GM18507 (cell line): ENCODE measurements around the gene AMFR.
"Not testable (repeated sequence)": the region's sequence is repeated elsewhere in the genome, so short reads cannot be mapped to it uniquely, and the experiment has no call there.

Experiments used
- DNase-seq: peaks from one replicate; pipeline ENCODE4 v3.0.0; 2011; ENCODE audit warnings: low read depth; ENCODE audit not compliant: insufficient read length; ENCODE audit errors: extremely low spot score
- FAIRE-seq: peaks from 2 replicates; lab custom pipeline; 2011; peaks lifted over from hg19 to GRCh38; lab: Jason Lieb, UNC

The AMFR gene

GRCh38 chr16:56400458-56400857 is 24.9 kb downstream of the AMFR start:
- FAIRE-seq (no peak), DNase-seq (no peak)

- DNase-seq = no peak
- no peak for FAIRE-seq
These were observed 25.9 kb downstream of the AMFR start for GRCh38 chr16:56399486-56399885.

- FAIRE-seq = no peak
- no peak for DNase-seq
These were observed 26.3 kb downstream of the AMFR start for GRCh38 chr16:56399047-56399446.

GRCh38 chr16:56396724-56397123 is 28.6 kb downstream of the AMFR start:
- FAIRE-seq, DNase-seq: not testable (repeated sequence)

GRCh38 chr16:56389554-56389953 is 35.8 kb downstream of the AMFR start:
- DNase-seq (no peak), FAIRE-seq (no peak)

DNA sequence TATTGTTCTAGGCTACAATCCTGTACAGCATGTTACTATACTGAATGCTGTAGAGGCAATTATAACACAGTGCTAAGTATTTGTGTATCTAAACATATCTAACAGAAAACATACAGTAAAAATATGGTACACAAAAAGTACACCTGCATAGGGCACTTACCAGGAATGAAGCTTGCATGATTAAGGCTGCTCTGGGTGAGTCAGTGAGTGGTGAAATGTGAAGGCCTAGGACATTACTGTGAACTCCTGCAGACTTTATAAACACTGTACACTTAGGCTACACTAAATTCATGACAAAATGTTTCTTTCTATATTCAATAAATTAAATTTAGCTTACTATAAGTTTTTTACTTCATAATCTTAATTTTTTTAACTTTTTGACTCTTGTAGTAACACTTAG is 37.1 kb downstream of the AMFR start:
- FAIRE-seq = no peak
- no peak for DNase-seq

DNA sequence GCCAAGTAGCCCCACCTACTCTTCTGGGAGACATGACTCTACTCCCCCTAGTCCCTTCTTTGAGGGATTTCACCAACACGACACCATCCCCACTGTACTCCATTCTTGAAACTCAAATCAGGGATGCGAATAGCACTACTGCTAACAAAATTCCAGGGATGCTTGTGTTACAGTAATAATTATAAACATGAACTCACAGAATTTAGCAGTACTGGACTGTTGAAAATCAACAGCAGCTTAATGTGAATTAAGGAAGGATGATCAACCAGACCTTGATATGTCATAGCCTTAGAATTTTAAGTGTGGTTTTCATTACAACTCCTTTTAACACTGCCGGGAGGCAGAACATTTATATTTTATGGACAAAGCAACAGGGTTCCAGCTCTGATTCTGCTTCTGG is 37.9 kb downstream of the AMFR start:
- DNase-seq (no peak), FAIRE-seq (no peak)

GRCh38 chr16:56384074-56384721 is 41.1 kb downstream of the AMFR start:
- DNase-seq (no peak), FAIRE-seq (no peak)

DNA sequence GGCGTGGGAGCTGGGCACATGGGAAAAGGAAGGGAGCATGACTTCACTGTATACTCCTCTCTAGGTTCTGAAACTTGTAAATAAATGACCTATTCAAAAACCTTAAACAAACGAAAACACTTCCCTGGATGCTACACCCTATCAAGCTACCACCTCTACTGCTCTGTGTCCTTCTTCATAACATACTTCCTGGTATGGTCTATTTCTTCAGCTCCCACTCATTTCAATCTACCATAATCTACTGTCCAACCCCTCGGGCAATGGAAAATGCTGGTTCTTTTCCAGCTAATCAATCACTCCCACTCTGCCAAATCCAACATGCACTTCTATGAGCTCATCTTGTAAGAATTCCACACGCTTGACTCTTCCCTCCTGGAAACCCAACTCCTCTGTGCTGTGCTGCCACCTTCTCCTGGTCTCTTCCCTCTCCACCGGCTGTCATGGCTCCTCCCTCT is 42.4 kb downstream of the AMFR start:
- no peak for DNase-seq

GRCh38 chr16:56382459-56382858 is 42.9 kb downstream of the AMFR start:
- FAIRE-seq (no peak), DNase-seq (no peak)

More for the DNA sequence above, 42.4 kb downstream of the AMFR start:
- FAIRE-seq = no peak

DNA sequence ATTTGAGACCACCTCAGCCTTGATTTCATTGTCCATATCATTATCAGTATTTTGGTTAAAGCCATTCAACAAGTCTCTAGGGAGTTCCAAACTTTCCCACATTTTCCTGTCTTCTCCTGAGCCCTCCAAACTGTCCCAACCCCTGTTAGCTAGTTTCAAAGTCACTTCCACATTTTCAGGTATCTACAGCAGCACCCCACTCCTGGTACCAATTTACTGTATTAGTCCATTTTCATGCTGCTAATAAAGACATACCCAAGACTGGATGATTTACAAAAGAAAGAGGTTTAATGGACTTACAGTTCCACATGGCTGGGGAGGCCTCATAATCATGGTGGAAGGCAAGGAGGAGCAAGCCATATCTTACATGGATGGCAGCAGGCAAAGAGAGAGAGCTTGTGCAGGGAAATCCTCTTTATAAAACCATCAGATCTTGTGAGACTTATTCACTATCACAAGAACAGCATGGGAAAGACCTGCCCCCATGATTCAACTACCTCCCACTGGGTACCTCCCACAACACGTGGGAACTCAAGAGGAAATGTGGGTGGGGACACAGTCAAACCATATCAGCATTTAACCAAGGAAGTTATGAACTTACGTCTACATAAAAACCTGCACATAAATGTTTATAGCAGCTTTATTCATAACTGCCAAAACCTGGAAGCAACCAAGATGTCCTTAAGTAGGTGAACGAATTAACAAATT is 44.4 kb downstream of the AMFR start:
- DNase-seq, FAIRE-seq: not testable (repeated sequence)

DNA sequence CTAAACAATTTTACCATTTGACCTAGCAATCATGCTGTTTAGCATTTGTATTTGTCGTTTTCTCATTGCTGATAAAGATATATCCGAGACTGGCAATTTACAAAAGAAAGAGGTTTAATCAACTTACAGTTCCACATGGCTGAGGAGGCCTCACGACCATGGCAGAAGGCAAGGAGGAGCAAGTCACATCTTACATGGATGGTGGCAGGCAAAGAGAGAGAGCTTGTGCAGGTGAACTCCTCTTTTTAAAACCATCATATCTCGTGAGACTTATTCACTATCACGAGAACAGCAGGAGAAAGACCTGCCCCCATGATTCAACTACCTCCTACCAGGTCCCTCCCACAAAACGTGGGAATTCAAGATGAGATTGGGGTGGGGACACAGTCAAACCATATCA is 46.3 kb downstream of the AMFR start:
- not testable (repeated sequence) for DNase-seq, FAIRE-seq

- FAIRE-seq, DNase-seq: not testable (repeated sequence)
These were observed 49.6 kb downstream of the AMFR start for GRCh38 chr16:56375792-56376191.

- FAIRE-seq = no peak
- no peak for DNase-seq
These were observed 52.3 kb downstream of the AMFR start for GRCh38 chr16:56373003-56373402.

DNA sequence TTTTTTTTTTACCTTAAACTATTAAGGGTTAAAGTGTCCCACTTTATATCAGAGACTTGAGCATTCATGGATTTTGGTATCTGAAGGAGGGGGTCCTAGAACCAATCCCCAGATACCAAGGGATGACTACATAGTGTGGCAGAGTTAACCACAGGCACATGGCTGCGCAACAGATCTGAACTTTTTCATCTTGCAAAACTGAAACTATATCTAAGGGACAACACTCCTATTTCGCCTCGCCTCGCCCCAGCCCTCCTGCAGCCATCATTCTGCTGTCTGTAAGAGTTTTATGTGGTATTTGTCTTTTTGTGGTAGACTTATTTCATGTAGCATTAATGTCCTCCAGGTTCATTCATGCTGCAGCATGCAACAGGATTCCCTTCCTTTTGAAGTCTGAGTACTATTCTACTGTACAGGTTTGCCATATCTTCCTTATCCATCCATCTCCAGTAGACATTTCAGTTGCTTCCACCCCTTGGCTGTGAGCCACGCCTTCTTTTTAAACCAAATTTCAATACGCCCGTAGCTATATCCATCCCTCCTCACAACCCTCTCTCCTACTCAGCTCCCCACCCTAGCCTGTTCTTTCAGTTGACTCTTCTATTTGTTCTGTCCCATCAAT is 53.2 kb downstream of the AMFR start:
- no peak for DNase-seq
- no peak for FAIRE-seq

- DNase-seq = no peak
- no peak for FAIRE-seq
These were observed 53.7 kb downstream of the AMFR start for GRCh38 chr16:56371660-56371937.

DNA sequence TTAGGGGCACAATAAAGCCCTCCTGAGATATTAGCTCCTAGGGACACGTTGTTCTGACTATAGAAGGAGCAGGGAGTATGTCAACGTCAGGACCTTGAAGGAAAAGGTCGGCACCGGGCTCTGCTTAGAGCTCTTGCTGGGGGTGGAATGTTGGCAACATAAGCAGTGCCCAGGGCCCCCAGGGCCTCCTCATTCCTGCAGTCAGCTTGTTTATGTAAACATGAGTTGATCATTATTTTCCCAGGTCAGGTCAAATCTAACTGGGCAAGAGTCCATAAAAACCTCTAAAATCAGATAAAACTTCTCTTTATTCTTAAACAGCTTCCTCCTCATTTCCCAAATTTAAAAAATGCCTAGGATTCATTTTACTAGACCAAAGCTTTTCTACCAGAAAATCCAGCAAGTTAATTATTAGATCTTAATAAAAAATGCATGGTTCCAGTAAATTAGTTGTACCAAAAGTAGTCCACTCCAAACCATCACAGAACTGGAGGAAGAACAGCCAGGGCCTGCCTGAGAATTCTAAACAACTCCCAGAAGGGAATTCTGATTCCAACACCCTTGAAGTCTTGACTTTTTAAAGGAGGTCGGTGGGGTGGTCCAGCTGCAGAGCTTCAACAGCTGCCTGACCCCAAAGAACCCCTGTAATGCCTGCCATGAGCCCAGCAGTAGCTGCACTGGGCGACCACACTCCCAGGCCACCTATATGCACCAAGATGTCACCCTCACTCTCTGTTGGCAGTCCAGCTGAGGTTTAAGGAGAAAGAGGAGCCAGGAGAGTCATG is 54.3 kb downstream of the AMFR start:
- FAIRE-seq (no peak), DNase-seq (no peak)

DNA sequence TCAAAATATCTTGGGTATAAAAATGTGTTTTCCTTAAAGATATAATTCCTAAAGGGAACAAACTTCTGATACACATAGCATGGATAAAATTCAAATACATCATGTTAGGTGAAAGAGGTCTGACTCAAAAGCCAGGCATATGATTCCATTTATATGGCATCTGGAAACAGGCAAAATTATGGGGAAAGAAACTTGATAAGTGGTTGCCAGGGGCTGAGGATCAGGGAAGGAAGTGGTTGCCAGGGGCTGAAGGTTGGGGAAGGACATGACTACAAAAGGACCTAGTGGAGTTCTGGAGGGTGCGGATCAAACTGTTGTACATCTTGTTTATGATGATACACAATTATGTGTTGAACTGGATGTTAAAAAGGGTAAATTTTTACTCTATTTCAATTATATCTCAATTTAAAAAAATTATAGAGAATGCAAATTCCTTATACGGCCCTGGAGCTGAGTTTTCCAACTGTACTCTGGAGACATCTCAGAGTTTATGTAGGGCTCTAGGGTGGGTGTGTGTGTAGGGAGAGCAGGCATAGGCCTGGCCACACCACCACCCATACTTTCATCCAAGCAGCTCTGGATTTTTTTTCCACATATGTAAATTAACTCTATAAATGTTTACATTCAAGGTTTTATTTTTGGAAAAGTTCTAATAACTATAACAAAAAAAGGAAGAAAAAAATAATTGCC is 55.0 kb downstream of the AMFR start:
- FAIRE-seq (no peak), DNase-seq (no peak)

DNA sequence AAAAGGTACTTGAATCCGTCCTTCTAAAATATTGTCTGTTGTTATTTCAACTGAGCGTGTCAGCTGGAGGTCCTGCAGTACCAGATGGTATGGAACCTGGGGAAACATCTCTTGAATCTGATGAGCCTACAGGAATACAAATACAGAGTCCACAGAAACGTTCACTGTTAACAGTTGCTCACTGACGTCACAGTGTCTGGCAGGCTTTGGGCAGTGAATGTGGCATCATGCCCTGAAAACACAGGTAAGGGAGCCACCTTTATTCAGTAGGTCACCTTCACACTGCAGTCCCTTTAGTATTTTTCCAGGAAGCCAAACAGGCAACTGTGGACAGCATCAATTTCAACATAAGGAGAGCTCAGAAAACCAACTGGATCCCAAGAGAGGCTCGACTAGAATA is 56.1 kb downstream of the AMFR start:
- DNase-seq (no peak), FAIRE-seq (no peak)

GRCh38 chr16:56368545-56368944 is 56.8 kb downstream of the AMFR start:
- no peak for DNase-seq
- FAIRE-seq = no peak
